ENCODE data around the gene TBC1D23. TPM values are rescaled to one million over a fixed set of nuclear protein-coding genes. Genes with fewer than 3 reads are reported as not detected.
"Not testable (repeated sequence)": the region's sequence is repeated elsewhere in the genome, so short reads cannot be mapped to it uniquely, and the experiment has no call there.

TBC1D23 gene
- total and polyA plus RNA-seq, 9 donors: 20.1 to 52.7 (median 36.9) TPM

DNA sequence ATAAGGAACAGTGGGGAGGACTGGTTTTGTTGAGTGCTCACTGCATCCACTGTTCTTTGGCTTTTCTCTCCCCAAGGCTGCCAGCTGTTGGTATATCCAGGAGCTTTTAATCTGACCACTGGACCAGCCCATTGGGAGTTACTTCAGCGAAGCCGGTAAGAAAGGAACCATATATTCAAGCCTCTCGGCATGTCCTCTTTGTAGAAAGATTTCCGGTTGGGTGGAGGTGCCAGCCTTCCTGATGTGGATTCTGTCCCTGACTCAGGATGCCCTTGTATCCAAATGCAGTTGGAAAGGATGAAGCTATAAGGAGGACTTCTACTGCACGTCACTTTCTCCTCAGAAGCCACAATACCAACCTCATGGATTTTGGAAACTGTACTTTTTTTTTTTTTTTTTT, 87.9 kb downstream of the TBC1D23 start:
- Histone ChIP-seq H3K9me3 (no peaks in the 10 kb centered on the region), H3K4me1 (ENCODE audit: insufficient read depth) (no peaks in the 10 kb centered on the region), H3K4me3 (no peak overlapping the region), H3K27ac (no peak overlapping the region), H3K36me3 (no peaks in the 10 kb centered on the region), H3K27me3 (no peaks in the 10 kb centered on the region)
- intact Hi-C loops (cut with DNase I): no loop called here
- TF ChIP-seq POLR2A (IDR thresholded peaks at IDR 0.05): no peak
- TF ChIP-seq, protein P1, sequence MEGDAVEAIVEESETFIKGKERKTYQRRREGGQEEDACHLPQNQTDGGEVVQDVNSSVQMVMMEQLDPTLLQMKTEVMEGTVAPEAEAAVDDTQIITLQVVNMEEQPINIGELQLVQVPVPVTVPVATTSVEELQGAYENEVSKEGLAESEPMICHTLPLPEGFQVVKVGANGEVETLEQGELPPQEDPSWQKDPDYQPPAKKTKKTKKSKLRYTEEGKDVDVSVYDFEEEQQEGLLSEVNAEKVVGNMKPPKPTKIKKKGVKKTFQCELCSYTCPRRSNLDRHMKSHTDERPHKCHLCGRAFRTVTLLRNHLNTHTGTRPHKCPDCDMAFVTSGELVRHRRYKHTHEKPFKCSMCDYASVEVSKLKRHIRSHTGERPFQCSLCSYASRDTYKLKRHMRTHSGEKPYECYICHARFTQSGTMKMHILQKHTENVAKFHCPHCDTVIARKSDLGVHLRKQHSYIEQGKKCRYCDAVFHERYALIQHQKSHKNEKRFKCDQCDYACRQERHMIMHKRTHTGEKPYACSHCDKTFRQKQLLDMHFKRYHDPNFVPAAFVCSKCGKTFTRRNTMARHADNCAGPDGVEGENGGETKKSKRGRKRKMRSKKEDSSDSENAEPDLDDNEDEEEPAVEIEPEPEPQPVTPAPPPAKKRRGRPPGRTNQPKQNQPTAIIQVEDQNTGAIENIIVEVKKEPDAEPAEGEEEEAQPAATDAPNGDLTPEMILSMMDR (IDR thresholded peaks at IDR 0.05): no peak
- TF ChIP-seq EP300 (IDR thresholded peaks at IDR 0.05): no peak
- WGBS, 3 donors: 89 to 94% (median 92%) methylated on average over 5 of the region's 5 CpGs
- no peak for DNase-seq

DNA sequence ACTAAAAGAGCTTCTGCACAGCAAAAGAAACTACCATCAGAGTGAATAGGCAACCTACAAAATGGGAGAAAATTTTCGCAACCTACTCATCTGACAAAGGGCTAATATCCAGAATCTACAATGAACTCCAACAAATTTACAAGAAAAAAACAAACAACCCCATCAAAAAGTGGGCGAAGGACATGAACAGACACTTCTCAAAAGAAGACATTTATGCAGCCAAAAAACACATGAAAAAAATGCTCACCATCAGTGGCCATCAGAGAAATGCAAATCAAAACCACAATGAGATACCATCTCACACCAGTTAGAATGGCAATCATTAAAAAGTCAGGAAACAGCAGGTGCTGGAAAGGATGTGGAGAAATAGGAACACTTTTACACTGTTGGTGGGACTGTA, 91.0 kb downstream of the TBC1D23 start:
- H3K27ac ChIP-seq; H3K9me3 ChIP-seq; H3K4me1 ChIP-seq (ENCODE audit: insufficient read depth); DNase-seq; H3K36me3 ChIP-seq; H3K27me3 ChIP-seq; intact Hi-C loops (cut with DNase I); H3K4me3 ChIP-seq: not testable (repeated sequence)
- WGBS, 3 donors: 73 to 100% (median 94%) methylated on average over 1 to 2 of the region's 2 CpGs

DNA sequence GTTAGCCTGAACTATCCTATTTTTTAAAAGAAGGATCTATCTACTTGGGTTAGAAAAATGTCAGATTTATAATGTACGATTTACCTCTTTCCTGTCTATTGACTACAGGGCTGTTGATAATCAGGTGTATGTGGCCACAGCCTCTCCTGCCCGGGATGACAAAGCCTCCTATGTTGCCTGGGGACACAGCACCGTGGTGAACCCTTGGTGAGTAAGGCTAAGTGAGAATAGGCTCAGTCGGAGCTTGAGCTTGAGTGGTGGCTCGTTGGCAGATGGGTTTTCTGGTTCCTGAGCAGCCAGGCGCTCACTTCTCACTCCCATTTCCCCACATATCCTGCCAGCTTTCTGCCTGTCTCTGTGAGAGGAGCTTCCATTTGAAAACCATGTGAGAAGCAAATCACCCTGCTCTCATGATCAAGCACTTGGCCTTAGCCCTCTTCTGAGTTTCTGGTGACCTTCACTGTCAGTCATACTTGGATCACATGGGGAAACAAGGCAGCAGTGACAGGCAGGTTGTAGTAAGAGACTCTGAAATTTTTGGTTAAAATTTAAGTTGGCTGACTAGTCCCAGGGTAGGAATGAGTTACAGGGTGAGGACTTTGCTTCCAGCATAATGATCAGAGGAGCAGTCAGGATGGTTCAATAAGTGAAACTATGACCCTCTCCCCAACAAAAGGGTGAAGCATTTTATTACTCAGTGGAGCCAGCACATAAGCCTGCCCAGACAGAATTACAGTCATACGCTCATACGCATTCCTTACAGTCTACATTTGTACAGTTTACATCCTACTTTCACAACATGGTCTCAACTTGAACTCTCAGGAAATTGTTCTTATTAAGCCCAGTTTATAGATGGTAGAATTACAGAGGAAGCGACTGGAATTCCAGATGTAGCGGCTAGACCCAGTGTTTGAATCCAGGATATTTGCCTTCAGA, 91.8 kb downstream of the TBC1D23 start:
- TF ChIP-seq EP300 (IDR thresholded peaks at IDR 0.05) (no peak), POLR2A (IDR thresholded peaks at IDR 0.05) (no peak)
- TF ChIP-seq, protein P1 (IDR thresholded peaks at IDR 0.05): no peak
- Histone ChIP-seq H3K4me1 (ENCODE audit: insufficient read depth) (no peaks in the 10 kb centered on the region), H3K27me3 (no peaks in the 10 kb centered on the region), H3K9me3 (no peaks in the 10 kb centered on the region), H3K36me3 (no peaks in the 10 kb centered on the region), H3K4me3 (no peak overlapping the region), H3K27ac (no peak overlapping the region)
- intact Hi-C loops (cut with DNase I): no loop called here
- 95 to 96% (median 96%) methylated on average over 10 of the region's 10 CpGs for WGBS, 3 donors
- DNase-seq: no peak

DNA sequence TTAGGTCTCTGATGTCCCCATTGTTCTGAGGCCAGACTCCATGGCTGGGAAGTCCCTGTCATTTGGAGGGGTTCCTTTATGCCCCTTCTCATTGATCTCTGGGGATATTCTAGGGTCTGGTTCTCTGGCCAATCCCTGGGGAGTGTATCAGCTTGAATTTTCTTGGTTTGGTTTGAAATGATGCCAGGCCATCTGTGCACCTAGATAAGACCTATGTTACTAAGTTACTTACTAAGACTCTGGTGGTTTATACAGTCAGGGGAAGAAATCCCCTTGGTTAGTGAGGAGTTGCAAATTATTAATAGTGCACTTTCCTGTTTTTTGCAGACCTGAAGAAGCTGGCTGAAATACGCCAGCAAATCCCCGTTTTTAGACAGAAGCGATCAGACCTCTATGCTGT, 94.1 kb downstream of the TBC1D23 start:
- intact Hi-C loops (cut with DNase I): no loop called here

More for the DNA sequence above, 94.1 kb downstream of the TBC1D23 start:
- Histone ChIP-seq H3K36me3 (no peaks in the 10 kb centered on the region), H3K4me1 (ENCODE audit: insufficient read depth) (no peaks in the 10 kb centered on the region), H3K27me3 (no peaks in the 10 kb centered on the region), H3K9me3 (no peaks in the 10 kb centered on the region), H3K4me3 (no peak overlapping the region), H3K27ac (no peak overlapping the region)
- DNase-seq: no peak
- WGBS, 3 donors: 63 to 78% (median 63%) methylated on average over 3 of the region's 3 CpGs
- TF ChIP-seq POLR2A (IDR thresholded peaks at IDR 0.05): no peak
- TF ChIP-seq, protein P1 (IDR thresholded peaks at IDR 0.05): no peak
- no peak for TF ChIP-seq EP300 (IDR thresholded peaks at IDR 0.05)
